ENCODE measurements around the gene ADGRL1.
A peak's percentile ranks its signal among the peaks of the same experiment; 100 is the strongest.

ADGRL1 gene

DNA sequence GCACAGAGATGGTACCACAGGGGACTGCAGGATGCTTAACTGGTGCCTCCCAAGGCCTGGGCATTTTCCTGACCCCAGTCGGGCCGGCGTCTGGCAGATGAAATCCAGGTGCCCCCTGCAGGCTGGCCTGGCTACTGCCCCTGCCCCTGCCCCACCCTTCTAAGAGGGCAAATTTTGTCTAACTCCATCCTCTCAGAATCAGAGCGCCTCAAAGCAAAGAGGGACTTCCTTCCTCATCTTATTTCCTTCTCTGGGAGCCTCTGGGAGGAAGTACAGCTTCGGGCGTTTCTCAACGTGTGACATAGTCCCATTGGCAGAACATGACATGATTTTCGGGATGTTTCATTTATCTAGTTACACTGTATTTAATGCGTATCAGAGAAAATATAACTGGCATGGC, 91.1 kb downstream of the ADGRL1 start:
- Histone ChIP-seq H3K36me3 (ENCODE audit: control insufficient read depth in 5 of 5, insufficient read depth in 5 of 5, low read length in 5 of 5) (no peaks in the 10 kb centered on the region), H3K9ac (ENCODE audit: low read length in 5 of 5) (peak overlapping the region in 1 of 5 donors; percentile 94), H3K9me3 (ENCODE audit: control insufficient read depth in 5 of 5, low read length in 5 of 5) (no peaks in the 10 kb centered on the region), H3K4me1 (ENCODE audit: control insufficient read depth in 5 of 5, insufficient read depth in 5 of 5, low read length in 5 of 5) (peaks cover 33 to 91% (median 88%) of the 10 kb centered on the region in 5 donors), H3K27me3 (ENCODE audit: control insufficient read depth in 5 of 5, insufficient read depth in 4 of 5, low read length in 5 of 5) (no peaks in the 10 kb centered on the region), H3K27ac (ENCODE audit: low read depth, low read length) (peak overlapping the region; percentile 76), H3K4me3 (ENCODE audit: low read depth in 1 of 5, low read length in 5 of 5) (peak overlapping the region in 2 of 5 donors; percentile 13 to 18)

DNA sequence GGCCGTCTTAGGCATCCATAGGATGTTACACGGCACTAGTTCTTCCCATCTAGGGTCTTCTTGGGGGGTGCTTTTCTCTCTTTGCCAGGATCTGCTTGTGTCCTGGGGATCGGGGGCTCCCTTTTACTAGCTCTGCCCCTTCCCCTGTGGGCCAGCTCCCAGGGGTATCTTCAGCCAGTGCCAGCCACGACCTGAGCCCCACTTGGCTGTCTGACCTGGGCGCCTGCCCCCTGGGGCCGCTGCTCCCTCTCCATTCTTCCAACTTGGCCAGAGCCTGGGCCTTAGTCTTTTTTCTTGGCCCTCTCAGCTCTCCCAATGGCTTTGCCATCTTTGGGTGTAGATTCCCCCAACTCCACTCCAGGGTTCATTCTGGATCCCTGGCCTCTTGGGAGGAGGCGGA, 91.5 kb downstream of the ADGRL1 start:
- Histone ChIP-seq H3K4me3 (ENCODE audit: low read depth in 1 of 5, low read length in 5 of 5) (peak overlapping the region in 2 of 5 donors; percentile 13 to 18), H3K9me3 (ENCODE audit: control insufficient read depth in 5 of 5, low read length in 5 of 5) (no peaks in the 10 kb centered on the region), H3K36me3 (ENCODE audit: control insufficient read depth in 5 of 5, insufficient read depth in 5 of 5, low read length in 5 of 5) (no peaks in the 10 kb centered on the region), H3K27me3 (ENCODE audit: control insufficient read depth in 5 of 5, insufficient read depth in 4 of 5, low read length in 5 of 5) (no peaks in the 10 kb centered on the region), H3K4me1 (ENCODE audit: control insufficient read depth in 5 of 5, insufficient read depth in 5 of 5, low read length in 5 of 5) (peaks cover 29 to 87% (median 84%) of the 10 kb centered on the region in 5 donors), H3K9ac (ENCODE audit: low read length in 5 of 5) (peak overlapping the region in 1 of 5 donors; percentile 15), H3K27ac (ENCODE audit: low read depth, low read length) (peak overlapping the region; percentile 76)

DNA sequence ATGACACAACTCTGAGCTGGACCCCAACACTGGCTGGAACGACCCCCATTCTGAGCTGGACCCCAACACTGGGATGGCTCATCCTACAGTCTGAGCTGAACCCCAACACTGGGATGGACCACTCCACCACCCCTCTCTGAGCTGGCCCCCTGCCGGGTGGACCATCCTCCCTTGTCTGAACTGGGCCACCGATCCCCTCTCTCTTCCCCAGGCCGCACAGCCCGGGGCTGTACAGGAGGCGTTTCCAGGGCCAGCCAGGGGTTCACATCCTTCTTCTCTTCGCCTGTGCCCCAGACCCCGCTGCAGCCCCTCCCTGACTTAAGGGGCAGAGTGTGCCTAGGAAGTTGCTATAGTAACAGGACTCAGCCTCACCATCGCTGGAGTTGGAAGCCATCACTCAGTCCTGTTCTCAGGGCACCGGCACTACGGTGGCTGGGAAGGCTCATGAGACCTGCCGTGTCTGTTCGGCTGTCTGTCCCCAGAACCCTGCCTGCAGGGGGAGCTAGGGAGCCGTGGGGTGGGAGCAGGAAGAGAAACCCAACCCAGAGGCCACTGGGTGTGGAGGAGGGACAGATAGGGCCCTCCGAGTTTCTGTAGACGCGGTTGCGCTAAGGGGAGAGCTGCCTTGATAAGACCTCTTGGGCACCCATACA, 92.1 kb downstream of the ADGRL1 start:
- peak overlapping the region; percentile 76 for H3K27ac ChIP-seq (ENCODE audit: low read depth, low read length)
- H3K4me1 ChIP-seq (ENCODE audit: control insufficient read depth in 5 of 5, insufficient read depth in 5 of 5, low read length in 5 of 5), result peaks cover 29 to 82% (median 79%) of the 10 kb centered on the region in 5 donors
- H3K27me3 ChIP-seq (ENCODE audit: control insufficient read depth in 5 of 5, insufficient read depth in 4 of 5, low read length in 5 of 5), result no peaks in the 10 kb centered on the region
- H3K9me3 ChIP-seq (ENCODE audit: control insufficient read depth in 5 of 5, low read length in 5 of 5), result no peaks in the 10 kb centered on the region
- H3K9ac ChIP-seq (ENCODE audit: low read length in 5 of 5), result peak overlapping the region; percentile 15 to 78 (median 72)
- H3K36me3 ChIP-seq (ENCODE audit: control insufficient read depth in 5 of 5, insufficient read depth in 5 of 5, low read length in 5 of 5), result no peaks in the 10 kb centered on the region
- no peak overlapping the region for H3K4me3 ChIP-seq (ENCODE audit: low read depth in 1 of 5, low read length in 5 of 5)

DNA sequence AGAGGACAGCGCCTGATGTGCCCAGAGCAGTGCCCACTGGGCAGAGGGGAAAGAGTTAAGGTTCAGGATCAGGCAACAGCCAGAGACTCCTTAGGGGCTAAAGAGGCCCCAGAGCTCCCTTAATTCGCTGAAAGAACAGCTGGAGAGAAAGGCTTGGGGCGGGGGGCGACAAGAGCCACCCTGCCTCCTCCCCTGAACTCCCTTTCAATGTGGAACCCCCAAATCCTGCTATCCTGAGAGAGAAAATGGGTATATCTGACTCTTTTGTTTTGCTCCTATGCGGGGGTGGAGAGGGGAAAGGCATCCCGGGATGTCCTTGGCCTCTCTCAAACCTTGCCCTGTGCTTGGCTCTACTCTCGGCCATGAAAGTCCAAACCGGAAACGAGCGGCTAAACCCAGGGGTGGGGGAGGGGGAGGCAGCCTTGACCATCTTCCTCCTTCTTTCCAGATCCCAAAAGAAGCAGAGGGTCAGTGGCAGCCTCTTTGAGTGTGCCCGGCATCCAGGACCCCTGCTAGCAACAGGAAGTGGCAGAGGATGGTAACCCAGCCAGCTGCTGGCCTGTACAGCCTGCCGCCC, 93.1 kb downstream of the ADGRL1 start:
- peaks cover 0 to under 1% (median 0%) of the 10 kb centered on the region in 5 donors for H3K36me3 ChIP-seq (ENCODE audit: control insufficient read depth in 5 of 5, insufficient read depth in 5 of 5, low read length in 5 of 5)
- H3K27me3 ChIP-seq (ENCODE audit: control insufficient read depth in 5 of 5, insufficient read depth in 4 of 5, low read length in 5 of 5), result no peaks in the 10 kb centered on the region
- peak overlapping the region; percentile 76 for H3K27ac ChIP-seq (ENCODE audit: low read depth, low read length)
- H3K9ac ChIP-seq (ENCODE audit: low read length in 5 of 5), result peak overlapping the region; percentile 47 to 78 (median 72)
- peak overlapping the region; percentile 44 to 54 (median 46) for H3K4me3 ChIP-seq (ENCODE audit: low read depth in 1 of 5, low read length in 5 of 5)
- H3K4me1 ChIP-seq (ENCODE audit: control insufficient read depth in 5 of 5, insufficient read depth in 5 of 5, low read length in 5 of 5), result peaks cover 25 to 76% (median 75%) of the 10 kb centered on the region in 5 donors
- no peaks in the 10 kb centered on the region for H3K9me3 ChIP-seq (ENCODE audit: control insufficient read depth in 5 of 5, low read length in 5 of 5)

DNA sequence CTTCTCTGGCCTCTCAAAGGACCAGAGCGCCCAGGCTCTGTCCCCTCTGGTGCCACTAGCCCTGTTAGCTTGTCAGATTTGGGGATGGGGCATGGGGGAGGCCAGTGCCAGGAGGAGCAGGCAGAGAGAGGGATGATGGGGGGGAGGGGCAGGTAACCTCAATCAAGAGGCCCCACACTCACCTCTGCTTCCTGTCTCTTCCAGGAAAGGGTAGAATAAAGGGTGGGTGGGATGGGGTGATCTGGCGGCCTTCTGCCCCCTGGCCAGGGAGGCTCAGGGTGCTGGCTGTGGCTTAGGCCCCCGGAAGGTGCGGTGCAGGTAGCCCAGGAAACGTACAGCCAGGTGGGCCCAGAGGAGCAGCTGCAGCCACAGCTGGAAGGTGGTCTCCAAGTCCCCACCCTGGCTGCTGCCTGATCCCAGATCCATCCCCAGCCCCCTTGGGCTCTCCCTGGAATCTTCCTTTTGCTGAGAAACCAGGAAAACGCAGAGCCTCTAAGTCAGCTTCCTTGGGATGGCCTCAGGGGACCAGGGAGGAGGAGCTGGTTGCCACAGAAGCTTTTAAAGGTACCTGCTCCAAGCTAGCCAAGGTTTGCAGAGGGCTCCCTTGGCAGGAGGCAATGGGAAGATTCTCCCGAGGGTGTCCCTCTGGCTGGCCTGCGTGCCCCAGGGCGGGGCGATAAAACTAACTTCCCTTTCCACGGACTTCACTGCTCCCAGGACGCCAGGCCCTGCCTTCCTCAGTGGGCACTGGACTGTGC, 93.7 kb downstream of the ADGRL1 start:
- Histone ChIP-seq H3K4me3 (ENCODE audit: low read depth in 1 of 5, low read length in 5 of 5) (peak overlapping the region; percentile 44 to 54 (median 46)), H3K9me3 (ENCODE audit: control insufficient read depth in 5 of 5, low read length in 5 of 5) (no peaks in the 10 kb centered on the region), H3K36me3 (ENCODE audit: control insufficient read depth in 5 of 5, insufficient read depth in 5 of 5, low read length in 5 of 5) (peaks cover 0 to 6% (median 0%) of the 10 kb centered on the region in 5 donors), H3K4me1 (ENCODE audit: control insufficient read depth in 5 of 5, insufficient read depth in 5 of 5, low read length in 5 of 5) (peaks cover 25 to 83% (median 81%) of the 10 kb centered on the region in 5 donors), H3K27me3 (ENCODE audit: control insufficient read depth in 5 of 5, insufficient read depth in 4 of 5, low read length in 5 of 5) (no peaks in the 10 kb centered on the region), H3K27ac (ENCODE audit: low read depth, low read length) (peak overlapping the region; percentile 76), H3K9ac (ENCODE audit: low read length in 5 of 5) (peak overlapping the region; percentile 48 to 78 (median 68))

DNA sequence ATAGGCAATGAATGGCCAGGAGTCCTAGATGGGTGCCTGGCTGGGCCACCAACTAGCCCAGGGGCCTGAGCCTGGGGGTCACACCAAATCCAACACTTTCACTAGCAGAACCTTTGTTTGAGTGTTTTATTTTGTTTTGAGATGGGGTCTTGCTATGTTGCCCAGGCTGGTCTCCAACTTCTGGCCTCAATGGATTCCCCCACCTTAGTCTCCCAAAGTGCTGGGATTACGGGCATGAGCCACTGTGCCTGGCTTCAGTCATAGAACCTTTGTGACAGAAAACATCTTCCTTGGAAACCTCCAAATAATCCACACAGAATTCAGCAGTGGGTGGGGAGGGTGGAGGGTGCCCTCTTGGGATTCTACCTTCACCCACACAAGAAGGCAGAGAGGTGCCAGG, 94.5 kb downstream of the ADGRL1 start:
- H3K4me3 ChIP-seq (ENCODE audit: low read depth in 1 of 5, low read length in 5 of 5), result peak overlapping the region in 2 of 5 donors; percentile 6 to 20
- H3K4me1 ChIP-seq (ENCODE audit: control insufficient read depth in 5 of 5, insufficient read depth in 5 of 5, low read length in 5 of 5), result peaks cover 24 to 77% (median 74%) of the 10 kb centered on the region in 5 donors
- H3K36me3 ChIP-seq (ENCODE audit: control insufficient read depth in 5 of 5, insufficient read depth in 5 of 5, low read length in 5 of 5), result peaks cover 0 to 10% (median 4%) of the 10 kb centered on the region in 5 donors
- no peaks in the 10 kb centered on the region for H3K27me3 ChIP-seq (ENCODE audit: control insufficient read depth in 5 of 5, insufficient read depth in 4 of 5, low read length in 5 of 5)
- peak overlapping the region in 4 of 5 donors; percentile 3 to 65 (median 52) for H3K9ac ChIP-seq (ENCODE audit: low read length in 5 of 5)
- peak overlapping the region; percentile 76 for H3K27ac ChIP-seq (ENCODE audit: low read depth, low read length)
- H3K9me3 ChIP-seq (ENCODE audit: control insufficient read depth in 5 of 5, low read length in 5 of 5), result no peaks in the 10 kb centered on the region

DNA sequence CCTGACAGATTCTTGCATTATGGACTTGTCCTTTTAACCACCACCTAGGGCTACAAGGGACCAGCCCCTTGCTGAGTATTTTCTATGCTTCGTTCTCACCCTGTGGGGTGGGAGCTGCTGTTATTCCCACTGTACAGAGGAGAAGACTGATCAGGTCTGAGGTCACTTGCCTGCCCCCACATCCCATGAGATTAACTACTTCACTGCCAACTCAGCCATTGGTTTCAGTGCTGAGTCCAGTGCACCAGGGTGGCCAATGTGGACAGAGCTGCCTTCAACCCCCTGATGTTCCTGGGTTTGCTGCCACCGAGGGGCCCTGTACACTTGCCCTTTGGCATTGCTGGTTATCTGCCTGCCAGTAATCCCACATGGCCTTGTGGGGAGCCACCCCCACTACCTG, 95.3 kb downstream of the ADGRL1 start:
- Histone ChIP-seq H3K27me3 (ENCODE audit: control insufficient read depth in 5 of 5, insufficient read depth in 4 of 5, low read length in 5 of 5) (no peaks in the 10 kb centered on the region), H3K9ac (ENCODE audit: low read length in 5 of 5) (no peak overlapping the region), H3K9me3 (ENCODE audit: control insufficient read depth in 5 of 5, low read length in 5 of 5) (no peaks in the 10 kb centered on the region), H3K4me1 (ENCODE audit: control insufficient read depth in 5 of 5, insufficient read depth in 5 of 5, low read length in 5 of 5) (peaks cover 18 to 68% (median 65%) of the 10 kb centered on the region in 5 donors), H3K27ac (ENCODE audit: low read depth, low read length) (peak overlapping the region; percentile 76), H3K4me3 (ENCODE audit: low read depth in 1 of 5, low read length in 5 of 5) (no peak overlapping the region), H3K36me3 (ENCODE audit: control insufficient read depth in 5 of 5, insufficient read depth in 5 of 5, low read length in 5 of 5) (peaks cover 0 to 19% (median 12%) of the 10 kb centered on the region in 5 donors)

DNA sequence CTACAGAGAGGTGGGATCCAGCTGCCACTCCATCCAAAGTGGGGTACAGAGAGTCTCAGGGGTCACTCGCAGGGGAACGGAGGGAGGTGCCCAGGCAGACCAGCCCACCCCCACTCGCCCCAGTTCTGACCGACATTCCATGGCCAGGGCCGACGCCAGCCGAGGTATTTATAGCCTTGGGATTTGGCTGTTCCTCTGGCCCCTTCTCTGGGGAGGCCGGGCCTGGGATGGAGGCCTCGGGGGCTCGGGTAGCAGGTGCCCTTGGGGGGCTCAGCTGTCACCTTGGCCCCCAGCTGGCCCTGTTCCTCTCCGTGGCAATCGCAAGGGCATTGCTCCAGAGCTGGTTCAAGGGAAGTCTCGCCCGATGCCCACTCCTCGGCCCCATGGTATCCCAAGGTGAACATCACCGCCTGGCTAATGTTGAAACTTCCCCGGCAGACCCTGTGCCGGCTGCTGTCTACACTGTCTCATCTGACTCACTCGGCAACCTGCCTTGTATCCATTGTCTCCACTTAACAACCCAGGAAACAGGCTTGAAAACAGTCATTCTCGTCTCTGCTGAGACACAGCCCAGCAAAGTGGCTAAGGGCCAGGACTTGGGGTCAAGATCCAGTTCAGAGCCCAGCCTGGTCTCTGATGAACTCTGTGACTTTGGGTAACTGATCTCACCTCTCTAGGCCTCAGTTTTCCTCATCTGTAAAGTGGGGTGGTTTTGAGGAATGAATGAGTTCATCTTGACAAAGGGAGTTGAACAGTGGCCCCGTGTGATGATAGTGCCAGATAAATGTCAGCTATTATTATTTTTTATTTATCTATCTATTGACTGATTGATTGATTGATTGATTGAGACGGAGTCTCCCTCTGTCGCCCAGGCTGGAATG, 98.1 kb downstream of the ADGRL1 start:
- no peaks in the 10 kb centered on the region for H3K9me3 ChIP-seq (ENCODE audit: control insufficient read depth in 5 of 5, low read length in 5 of 5)
- H3K4me1 ChIP-seq (ENCODE audit: control insufficient read depth in 5 of 5, insufficient read depth in 5 of 5, low read length in 5 of 5), result peaks cover 6 to 47% (median 41%) of the 10 kb centered on the region in 5 donors
- H3K4me3 ChIP-seq (ENCODE audit: low read depth in 1 of 5, low read length in 5 of 5), result no peak overlapping the region
- no peaks in the 10 kb centered on the region for H3K27me3 ChIP-seq (ENCODE audit: control insufficient read depth in 5 of 5, insufficient read depth in 4 of 5, low read length in 5 of 5)
- peaks cover 0 to 34% (median 28%) of the 10 kb centered on the region in 5 donors for H3K36me3 ChIP-seq (ENCODE audit: control insufficient read depth in 5 of 5, insufficient read depth in 5 of 5, low read length in 5 of 5)
- peak overlapping the region in 3 of 5 donors; percentile 6 to 53 (median 48) for H3K9ac ChIP-seq (ENCODE audit: low read length in 5 of 5)
- H3K27ac ChIP-seq (ENCODE audit: low read depth, low read length), result peak overlapping the region; percentile 41

GRCh38 chr19:14106840-14107239, 99.1 kb downstream of the ADGRL1 start:
- no peak overlapping the region for H3K4me3 ChIP-seq (ENCODE audit: low read depth in 1 of 5, low read length in 5 of 5)
- no peaks in the 10 kb centered on the region for H3K9me3 ChIP-seq (ENCODE audit: control insufficient read depth in 5 of 5, low read length in 5 of 5)
- peaks cover 6 to 47% (median 41%) of the 10 kb centered on the region in 5 donors for H3K4me1 ChIP-seq (ENCODE audit: control insufficient read depth in 5 of 5, insufficient read depth in 5 of 5, low read length in 5 of 5)
- H3K27ac ChIP-seq (ENCODE audit: low read depth, low read length), result no peak overlapping the region
- peaks cover 0 to 43% (median 36%) of the 10 kb centered on the region in 5 donors for H3K36me3 ChIP-seq (ENCODE audit: control insufficient read depth in 5 of 5, insufficient read depth in 5 of 5, low read length in 5 of 5)
- no peaks in the 10 kb centered on the region for H3K27me3 ChIP-seq (ENCODE audit: control insufficient read depth in 5 of 5, insufficient read depth in 4 of 5, low read length in 5 of 5)
- H3K9ac ChIP-seq (ENCODE audit: low read length in 5 of 5), result no peak overlapping the region

Data from subcutaneous abdominal adipose tissue (tissue), 5 donors.